NOMO-1 treated with DMSO at 0.1 percent for 48 hours (cell line): ENCODE data around the gene KLHL26.
"Not testable (repeated sequence)": the region's sequence is repeated elsewhere in the genome, so short reads cannot be mapped to it uniquely, and the experiment has no call there.

ENCODE experiments used
- DNase-seq: peaks from one replicate; lab custom pipeline; 2025; ENCODE audit not compliant: unreplicated experiment; lab: John Stamatoyannopoulos, UW

The KLHL26 gene, protein sequence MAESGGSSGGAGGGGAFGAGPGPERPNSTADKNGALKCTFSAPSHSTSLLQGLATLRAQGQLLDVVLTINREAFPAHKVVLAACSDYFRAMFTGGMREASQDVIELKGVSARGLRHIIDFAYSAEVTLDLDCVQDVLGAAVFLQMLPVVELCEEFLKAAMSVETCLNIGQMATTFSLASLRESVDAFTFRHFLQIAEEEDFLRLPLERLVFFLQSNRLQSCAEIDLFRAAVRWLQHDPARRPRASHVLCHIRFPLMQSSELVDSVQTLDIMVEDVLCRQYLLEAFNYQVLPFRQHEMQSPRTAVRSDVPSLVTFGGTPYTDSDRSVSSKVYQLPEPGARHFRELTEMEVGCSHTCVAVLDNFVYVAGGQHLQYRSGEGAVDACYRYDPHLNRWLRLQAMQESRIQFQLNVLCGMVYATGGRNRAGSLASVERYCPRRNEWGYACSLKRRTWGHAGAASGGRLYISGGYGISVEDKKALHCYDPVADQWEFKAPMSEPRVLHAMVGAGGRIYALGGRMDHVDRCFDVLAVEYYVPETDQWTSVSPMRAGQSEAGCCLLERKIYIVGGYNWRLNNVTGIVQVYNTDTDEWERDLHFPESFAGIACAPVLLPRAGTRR

DNA sequence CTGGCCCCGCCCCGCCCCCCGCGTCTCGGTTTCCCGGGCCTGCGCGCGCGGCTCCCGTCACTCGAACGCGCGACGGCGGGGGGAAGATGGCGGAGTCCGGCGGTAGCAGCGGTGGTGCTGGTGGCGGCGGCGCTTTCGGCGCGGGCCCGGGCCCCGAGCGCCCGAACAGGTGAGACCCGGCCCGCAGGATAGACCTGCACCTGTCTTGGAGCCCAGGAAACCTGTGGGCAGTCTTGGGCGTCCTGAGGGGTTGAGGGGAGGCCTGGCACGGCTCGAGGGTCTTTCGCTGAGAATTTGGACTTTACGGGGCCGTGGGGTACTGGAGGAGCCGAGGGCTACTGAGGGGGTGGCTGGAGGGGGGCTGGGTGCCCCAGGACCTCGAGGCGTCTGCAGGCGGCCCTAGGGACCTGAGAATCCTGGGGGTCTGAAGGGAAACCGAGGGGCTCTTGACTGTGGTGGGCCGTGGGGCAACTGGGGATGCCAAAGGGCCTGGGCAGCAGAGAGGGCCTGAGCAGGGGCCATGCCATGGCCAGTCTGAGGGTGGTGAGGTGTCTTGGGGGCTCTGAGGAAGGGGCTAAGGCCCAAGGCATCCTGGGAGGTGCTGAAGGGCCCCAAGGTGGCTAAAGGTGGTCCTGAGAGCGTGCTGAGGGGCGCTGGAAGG is at the start of gene KLHL26:
Gene KLHL26 (plus strand): TSS at position 60 of the 661 bp plus-strand sequence. CDS start 27 bp downstream, at position 87.
- no peak for DNase-seq

DNA sequence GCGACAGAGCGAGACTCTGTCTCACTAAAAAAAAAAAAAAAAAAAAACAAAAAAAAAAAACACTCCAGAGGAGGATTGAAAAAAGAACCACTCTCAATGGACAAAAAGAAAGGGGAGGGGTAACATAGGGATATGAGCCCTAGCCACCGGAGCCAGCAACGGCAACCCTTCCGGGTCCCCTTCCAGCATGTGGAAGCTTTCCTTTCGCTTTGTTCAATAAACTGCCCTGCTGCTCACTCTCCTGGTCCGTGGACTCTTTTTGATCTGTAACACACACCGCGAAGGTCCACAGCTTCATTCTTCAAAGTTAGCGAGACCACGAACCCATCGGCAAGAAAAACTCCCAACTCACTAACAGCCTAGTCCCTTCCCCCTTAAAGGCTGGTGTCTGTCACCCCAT is 49.3 kb upstream of the KLHL26 start:
- no peak for DNase-seq

DNA sequence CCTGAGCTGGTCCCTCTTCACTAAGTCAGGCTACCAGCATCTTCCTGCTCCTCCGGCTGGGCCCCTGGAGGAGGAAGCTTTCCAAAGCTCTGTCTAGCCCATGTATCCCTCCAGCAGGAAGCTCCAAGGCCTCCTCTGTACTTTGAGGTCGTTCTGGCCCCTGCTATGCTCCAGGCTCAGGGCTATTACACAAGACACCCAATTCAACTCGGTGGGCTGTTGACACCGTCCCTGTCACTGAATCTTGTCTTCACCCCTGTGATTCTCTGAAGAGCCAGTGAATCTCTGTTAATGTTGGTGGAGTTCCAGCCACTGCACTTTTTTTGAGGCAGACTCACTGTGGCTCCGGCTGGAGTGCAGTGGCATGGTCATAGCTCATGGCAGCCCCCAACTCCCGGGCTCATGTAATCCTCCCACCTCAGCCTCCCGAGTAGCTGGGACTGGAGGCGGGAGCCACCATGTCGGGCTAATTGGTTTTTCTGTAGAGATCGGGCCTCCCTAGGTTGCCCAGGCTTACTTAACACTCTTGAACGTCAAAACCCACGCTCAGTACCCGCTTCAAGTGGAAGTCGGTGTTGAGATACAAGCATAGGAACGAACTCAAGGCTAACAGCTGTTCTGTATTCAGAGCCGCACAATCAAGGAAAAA is 48.7 kb upstream of the KLHL26 start:
- no peak for DNase-seq

DNA sequence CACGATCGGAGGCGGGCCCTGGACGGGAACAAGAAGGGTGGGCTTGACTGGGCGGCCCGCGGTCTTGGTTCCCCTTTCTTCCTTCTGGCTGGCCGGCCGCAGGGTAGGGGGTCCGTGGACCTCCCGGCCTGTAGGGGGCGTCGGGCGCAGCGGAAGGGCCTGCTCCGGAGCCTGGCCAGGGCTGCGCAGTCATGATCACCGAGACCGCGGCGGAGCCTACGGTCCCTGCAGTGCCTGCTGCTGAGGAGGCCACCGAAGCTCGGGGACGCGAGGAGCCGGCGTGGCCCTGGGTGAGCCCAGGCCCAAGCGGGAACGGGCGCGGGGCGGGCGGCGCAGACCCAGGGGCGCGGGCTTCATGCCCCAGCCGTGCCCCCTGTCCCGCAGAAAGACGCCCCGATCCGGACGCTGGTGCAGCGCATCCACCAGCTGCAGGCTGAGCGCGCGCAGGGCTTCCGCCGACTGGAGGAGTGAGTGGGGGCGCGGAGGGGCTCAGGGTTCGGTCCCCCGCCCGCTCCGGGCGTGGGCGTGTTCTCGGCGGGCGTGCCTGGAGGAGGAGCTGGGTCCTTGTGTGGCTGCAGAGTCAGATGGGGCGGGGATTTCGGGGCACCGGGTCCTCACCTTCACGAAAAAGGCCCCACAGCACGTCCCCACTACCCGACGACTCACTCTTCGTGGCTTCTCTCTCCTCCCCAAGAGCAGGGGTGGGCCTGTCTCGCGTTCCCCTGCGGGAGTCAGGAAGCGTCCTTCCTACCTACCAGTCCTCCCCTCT is 48.0 kb upstream of the KLHL26 start, which contains the start of gene REX1BD:
Gene REX1BD (plus strand): TSS at position 188 of the 769 bp plus-strand sequence. CDS start 4 bp downstream, at position 192.
- DNase-seq = peak; percentile 76

DNA sequence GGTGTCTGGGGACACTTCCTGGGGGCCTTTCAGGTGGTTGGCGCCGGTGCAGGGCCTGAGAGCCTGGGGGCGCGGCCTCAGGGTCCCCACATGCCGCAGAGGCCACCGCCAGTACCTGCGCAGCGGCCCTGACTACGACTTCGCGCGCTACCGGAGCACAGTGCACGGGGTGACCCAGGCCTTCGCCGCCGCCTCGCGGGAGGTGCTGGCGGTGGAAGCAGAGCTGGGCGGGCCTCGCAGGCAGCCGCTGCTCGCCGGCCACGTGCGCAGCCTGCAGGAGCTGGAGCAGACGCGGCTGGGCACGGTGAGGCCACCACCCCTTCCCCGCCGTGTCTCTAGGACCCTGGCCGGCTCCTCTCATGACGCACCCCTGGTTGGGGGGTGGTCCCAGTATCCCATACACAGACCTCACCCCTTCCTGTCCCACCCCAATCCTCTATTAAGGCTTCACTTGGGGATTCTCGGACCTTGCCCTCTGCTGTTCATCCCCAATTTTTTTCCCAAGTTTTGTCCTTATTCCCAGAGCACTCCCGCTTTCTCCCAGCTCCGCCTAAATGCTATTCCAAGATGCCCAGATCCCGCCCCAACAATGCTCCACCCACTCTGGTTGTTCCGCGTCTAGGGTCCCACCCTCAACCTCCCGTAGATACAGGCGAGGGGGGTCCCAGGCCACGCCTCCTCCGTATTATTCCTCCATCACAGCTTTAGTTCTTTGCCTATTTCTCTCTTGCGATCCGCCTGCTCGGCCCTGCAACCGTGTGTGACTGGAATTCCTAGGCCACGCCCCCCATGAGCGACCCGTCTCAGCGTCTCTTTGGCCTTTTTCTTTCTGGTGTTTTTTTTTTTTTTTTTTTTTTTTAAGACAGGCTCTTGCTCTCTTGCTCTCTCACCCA is 47.2 kb upstream of the KLHL26 start:
- peak; percentile 62 for DNase-seq

DNA sequence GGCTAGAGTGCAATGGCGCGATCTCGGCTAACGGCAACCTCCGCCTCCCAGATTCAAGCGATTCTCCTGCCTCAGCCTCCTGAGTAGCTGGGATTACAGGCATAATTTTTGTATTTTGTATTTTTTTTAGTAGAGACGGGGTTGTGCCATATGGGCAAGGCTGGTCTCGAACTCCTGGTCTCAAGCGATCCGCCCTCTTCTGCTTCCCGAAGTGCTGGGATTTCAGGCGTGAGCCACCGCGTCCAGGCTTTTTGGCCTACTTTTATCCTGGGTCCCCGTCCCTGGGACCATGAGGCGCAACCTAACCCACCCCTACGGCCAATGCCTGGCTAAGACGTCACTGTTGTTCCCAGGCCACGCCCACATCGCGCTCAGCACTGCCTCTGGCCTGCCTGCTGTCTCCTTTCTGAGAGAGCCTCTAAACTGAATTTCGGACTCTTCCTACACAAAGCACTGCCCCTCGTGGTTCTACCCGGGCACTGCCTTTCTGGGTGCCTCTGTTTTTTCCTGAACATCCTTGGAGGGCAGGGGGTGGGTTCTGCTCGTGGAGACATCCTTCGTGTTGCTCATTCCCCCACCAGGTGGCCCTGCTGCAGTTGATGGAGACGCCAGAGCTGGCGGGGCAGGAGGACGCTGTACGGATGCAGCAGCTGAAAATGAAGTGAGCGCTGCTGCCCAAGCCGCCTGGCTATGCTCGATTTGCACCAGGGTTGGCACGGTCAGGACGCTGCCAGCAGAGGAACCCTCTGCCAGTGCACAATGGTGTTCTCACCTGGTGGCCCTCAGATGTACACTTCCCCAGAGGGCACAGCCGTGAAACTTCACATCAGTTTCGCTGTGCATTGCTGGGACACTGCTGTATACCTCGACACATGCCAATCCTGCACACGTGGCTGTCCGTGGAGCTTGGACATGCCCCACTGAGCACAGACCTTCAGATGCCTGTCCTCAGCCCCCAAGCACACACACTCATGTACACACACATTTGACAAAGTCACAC is 46.3 kb upstream of the KLHL26 start:
- DNase-seq = no peak

DNA sequence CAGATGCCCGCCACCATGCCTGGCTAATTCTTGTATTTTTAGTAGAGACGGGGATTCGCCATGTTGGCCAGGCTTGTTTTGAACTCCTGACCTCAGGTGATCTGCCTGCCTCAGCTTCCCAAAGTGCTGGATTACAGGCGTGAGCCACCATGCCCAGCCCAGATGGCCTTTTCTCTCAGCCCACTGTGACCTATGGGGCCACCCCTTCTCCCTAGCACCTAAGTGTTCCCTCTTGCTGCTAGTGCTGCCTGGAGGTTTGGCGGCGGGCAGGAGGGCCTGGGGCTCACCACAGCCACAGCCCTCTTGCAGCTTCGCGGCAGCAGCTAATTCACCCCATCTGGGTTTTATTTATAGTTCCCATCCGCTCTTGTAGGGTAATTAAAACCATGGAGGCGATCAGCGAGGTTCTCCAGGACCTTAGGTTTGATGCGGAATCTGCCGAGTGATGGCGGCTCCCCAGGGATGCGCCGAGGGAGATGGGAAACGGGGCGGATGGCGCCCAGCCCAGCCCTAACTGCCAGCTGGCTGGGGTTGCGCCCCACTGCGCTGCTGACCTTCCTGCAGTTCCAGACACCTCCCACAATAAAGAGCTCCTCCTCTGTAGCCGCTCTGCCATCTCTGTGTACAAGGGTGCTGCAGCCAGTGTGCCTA is 45.0 kb upstream of the KLHL26 start:
- DNase-seq = no peak

DNA sequence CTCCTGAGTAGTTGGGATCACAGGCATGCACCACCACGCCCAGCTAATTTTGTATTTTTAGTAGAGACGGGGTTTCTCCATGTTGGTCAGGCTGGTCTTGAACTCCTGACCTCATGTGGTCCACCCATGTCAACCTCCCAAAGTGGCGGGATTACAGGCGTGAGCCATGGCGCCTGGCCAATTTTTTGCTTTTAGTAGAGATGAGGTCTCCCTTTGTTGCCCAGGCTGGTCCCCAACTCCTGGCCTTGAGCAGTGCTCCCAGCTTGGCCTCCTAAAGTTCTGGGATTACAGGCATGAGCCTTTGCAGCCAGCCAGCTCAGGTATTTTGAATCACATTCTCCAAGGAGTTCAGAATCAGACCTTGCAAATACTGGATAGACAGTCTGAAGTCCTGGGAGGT is 44.1 kb upstream of the KLHL26 start:
- not testable (repeated sequence) for DNase-seq

DNA sequence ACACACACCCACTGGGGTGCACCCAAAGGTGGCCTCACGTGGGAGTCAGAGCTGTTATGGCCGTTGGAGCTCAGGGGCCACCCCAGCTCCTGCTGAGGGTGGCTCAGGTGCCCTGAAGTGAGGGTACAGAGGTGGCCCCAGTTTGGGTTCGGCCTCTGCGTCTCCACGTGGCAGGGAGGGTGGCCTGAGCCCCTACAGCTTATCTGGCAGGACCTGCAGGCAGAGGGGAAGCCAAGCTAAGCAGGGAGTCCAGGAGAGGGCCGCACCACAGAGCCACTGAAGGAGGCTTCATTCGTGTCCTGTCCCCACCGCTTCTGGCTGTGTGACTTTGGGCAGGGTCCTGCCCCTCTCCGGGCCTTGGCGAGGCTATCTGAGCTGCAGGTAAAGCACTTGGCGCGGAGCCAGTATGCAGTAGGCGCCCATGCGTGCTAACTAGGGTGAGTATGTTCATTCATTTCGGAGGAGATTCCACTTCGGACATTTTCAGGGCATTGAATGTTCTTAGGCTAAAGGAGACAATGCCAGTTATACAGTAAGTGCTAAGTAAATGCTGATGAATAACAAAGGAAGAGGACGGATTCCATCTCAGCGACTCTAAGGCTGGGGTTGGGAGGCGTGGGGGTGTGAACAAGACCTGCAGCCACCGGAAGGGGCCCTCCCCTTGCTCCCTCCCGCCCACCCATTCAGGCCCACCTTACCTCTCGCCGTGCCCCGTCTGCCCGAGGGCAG is 43.3 kb upstream of the KLHL26 start:
- DNase-seq = no peak

DNA sequence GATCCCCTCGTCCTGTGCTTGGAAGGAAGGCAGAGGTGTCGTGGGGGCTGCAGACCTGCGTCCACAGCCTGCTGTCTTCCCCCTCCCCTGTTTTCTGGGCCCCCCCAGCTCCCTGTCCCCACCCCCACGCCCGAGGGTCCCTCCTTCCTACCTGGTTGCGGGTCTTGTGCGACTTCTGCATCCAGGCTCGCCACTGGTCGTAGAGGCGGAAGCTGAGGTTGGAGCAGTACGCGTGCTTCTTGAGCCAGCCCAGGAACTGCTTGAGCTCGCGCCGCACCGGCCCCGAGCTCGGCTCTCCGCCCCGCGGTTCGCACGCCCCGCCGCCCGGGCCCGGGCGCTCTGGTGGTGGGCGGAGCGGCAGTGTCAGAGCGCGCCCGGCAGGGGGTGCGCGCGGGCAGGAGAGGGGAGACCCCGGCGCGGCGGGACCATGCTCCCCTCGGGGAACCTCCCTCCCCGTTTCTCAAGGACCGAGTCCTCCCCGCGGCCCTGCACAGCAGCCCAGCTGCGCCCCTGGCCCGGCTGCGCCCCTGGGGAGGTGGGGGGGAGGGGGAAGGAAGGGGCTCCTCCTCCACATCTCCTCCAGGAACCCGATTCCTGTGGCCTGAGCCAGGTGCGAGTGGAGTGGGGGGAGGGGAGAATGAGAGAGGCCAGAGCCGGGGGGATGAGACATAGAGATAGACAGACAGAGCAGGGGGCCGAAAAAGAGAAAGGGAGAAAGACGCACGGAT is 42.6 kb upstream of the KLHL26 start:
- DNase-seq = peak; percentile 80

DNA sequence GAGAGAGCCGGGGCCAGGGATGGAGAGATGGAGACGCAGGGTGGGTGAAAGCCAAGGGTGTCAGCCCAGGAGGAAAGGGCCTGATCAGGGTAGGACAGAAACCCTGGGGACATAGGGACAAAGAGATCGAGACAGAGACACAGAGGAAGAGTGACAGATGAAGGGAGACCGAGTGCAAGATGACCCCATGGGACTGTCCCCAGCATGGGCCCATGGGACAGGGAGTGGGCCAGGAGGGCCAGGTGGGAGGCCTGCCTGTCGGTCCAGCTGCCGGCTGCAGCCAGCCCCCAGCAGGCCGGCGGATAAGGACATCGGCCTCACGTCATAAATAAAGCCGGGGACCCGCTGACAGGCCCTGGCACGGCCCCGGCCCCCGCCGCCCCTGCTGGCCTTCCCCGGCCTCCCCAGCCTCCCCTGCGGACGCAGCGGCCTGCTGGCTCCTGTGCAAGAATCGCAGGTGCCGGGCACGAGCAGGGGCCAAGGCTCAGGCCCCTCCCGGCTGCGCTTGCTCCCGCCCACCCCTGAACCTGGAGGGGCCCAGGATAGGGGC is 41.9 kb upstream of the KLHL26 start:
- DNase-seq = no peak

DNA sequence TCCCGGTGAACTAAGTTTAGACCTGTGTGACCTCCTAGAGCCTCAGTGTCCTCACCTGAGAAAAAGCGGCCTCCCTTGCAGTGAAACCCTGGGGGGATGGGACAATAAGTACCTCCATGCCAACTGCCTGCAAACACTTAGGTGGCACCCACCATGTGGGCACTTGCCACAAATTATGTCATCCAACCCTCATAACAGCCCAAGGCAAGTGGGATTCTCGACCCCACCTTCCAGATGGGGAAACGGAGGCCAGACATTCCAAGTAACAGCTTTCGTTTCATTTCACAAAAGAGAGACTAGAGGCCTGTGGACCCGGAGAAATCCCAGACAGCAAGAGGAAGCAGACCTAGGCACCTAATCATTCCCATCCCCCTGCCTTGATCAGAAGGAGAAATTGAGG is 41.4 kb upstream of the KLHL26 start:
- no peak for DNase-seq

DNA sequence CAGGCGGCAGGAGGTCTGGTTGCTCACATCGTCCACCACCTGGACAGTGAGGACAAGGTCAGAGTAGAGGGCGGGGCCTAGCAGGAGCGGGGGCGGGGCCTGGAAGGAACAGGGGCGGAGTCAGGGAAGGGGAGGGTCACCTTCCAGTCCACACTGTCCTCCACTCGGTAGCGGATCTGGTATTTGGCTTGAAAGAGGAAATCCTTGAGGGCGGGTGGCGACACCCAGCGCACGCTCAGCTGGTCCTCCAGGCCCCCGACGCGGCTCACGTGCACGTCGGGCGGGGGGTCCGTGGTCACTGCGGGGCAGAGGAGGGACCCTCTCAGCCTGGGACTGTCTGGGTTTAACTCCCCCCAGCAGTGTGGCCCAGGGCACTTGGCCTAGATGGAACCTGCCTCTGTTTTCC is 40.1 kb upstream of the KLHL26 start:
- peak; percentile 45 for DNase-seq

DNA sequence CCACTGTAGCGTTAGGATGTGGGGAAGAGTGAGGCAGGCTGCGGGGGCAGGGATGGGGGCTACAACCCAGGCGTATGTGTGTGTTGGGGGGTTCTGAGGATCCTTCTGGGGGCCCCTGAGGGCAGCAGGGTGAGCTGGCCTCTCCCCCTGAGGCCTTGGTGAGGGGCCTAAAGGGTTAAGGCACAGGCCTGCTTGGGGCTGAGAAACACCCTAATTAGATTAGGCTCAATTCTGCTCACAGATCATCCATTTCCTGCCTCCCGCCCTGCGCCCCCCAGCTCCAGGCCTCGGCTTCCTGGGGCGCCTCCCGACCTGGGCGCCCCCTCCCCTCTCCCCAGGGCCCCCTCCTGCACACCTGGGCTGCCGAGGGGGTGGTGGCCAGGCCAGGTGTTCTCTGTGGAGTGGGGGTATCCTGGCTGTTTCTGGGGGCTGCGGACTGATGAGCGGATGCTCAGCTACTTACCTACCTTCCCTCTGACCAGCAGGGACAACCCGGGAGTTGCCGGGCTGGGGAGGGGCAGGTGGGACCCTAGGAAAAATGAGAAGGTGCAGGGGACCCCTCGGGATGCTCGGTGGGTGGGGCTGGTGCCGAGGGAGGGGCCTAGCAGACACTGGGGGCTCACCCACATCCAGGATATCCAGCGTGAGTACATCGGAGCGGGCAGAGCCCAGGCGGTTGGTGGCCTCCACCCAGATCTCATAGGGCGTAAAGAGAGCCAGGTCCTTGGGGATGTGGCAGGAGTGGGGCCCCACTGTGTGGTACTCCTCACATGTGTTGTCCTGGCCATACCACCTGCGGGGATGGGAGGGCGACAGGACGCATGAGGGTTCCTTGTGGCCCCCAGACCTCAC is 38.8 kb upstream of the KLHL26 start:
- DNase-seq = no peak

DNA sequence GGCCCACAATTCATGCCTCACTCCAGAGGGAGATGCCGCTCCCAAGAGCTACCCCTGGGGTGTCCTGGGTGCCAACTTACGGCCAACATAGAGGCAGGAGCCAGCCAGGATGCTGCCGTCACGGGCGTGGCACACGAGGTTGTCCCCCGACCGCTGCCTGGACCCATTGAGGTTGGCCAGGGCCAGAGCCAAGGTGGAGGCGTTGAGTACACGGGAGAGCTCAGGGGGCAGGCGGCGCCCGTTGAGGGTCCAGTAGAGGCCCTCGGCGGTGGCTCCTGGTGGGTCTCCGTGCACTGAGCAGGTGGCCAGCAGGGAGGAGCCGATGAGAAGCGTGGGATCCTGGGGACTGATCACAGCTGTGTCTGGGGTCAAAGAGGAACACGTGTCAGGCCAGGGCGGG is 37.3 kb upstream of the KLHL26 start:
- no peak for DNase-seq
